ENCODE results near the gene PRKAG2. TPM values are rescaled to one million over a fixed set of nuclear protein-coding genes. Genes with fewer than 3 reads are reported as not detected.
A peak's percentile ranks its signal among the peaks of the same experiment; 100 is the strongest.

PRKAG2 gene
- total RNA-seq, 1 donor from 2014 or later: 55.4 TPM

DNA sequence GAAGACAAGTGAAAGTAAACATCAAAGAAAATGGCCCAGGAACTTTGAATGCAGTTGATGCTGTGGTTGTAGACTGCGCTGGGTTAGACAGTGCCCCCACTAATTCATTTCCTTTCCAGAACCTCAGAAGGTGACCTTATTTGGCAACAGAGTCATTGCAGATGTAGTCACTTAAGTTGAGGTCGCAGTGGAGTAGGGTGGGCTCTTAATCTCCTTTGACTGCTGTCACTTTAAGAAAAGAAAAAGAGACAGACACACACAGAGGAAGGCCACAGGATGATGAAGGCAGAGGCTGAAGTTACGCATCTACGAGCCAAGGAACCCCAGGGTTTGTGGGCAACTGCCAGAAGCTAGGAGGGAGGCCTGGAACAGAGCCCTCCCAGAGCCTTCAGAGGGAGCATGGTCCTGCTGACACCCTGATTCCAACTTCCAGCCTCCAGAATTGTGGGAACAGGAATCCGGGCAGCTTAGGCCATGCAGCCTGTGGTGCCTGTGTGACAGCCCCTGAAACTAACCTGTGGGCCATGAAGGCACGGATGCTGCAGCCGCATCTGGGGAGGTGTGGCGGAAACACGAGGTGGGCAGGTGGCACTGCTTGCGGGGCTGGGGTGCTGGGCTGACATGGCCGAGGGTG is 107.6 kb downstream of the PRKAG2 start:
- DNase-seq (ENCODE audit: low spot score): no peak

DNA sequence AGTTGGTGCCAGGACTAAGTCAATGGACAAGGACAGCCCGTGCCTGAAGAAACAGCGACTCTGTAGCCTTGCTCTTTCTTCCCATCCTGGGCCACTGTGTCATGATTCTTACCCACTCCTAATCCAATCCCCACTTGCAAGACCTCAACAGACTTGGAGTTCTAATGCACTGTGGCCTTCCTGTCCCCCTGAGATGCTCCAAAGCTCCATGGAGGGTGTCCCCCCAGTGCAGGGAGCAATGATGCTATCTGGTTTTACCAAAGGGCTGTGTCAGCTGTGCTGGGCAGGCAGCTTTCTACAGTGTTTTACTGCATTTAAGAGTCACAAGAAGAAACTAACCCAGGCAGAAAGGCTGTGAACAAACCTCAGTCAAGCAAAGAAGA is 108.1 kb downstream of the PRKAG2 start:
- no peak for DNase-seq (ENCODE audit: low spot score)

DNA sequence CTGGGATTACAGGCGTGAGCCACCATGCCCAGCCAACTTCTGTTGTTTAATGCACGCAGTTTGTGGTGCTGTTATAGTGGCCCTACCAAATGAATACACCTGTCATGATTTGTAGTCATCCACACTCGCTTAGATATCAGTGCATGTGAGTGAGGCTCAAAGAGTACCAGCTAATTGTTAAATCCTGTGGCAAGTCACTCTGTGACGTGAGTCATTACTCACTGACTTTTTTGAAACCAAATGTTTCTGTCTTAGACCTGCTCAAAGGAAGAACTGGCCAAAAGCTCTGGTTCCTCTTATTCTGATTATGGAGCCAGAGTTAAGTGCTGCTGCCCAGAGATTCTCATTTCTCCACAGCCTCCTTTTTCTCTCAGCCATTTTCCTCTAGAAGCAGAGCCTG is 109.4 kb downstream of the PRKAG2 start:
- DNase-seq (ENCODE audit: low spot score): no peak

DNA sequence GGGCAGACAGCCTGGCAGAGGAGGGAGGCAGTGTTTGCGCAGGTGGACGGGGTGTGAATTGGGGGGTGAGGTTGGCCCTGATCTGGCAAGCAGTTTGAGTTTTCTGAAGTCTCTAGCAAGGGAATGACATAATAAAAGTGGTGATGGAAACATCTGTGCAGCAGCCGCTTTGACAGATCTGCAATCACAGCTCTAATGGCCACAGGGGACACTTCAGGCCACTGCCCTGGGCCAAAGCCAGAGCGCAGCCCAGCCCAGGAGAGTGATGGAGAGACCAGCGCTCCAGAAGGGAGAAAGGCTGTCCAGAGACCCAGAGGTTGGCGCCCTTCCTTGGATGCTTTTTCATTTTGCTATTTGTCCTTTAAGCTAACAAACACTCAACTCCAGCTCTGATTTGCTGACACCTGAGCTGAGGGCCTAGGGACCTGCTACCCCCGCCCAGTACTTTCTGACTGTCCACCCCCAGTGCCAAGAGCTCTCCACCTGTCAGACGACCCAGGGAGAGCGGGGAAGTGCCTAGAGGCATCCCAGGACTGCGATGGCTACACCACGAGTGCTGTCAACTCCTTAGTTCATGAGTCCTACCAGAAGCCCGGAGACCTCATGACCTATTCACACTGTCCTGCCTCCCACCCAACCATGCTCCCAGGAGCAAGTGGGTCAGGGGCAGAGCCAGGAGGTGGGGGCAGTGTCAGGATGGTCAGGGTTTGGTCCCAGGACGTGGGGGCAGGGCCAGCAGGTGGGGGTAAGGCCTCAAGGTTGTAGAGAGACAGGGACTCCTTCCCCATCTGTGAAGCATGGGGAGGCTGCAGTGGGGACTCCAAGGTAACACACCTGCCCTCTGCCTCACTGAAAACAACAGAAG is 112.6 kb downstream of the PRKAG2 start:
- no peak for DNase-seq (ENCODE audit: low spot score)

DNA sequence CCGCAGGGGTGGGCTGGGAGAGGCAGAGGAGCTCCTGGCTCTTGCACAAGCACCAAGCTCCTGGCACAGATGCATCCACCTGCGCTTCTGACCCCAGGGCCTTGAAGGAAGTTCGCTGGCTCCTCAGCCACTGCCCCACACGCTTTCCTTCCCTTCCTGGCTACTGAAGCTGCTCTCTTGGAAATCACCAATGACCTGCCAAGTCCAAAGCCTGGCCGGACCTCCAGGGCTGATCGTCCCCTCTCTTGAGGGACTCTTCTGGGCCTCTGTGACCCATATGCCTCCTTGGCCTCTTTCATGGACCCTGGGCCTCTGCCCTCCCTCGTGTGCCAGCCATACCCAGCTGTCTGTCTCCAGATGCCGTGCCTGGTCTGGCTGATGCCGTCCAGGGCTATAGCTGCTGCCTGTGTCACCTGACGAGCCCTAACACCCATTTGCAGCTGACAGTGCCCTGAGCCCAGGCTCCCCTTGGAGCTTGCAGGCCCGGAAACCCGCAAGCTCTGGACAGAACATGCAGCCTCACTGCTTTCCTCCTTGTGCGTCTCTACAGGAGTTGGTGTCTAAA is 113.4 kb downstream of the PRKAG2 start:
- DNase-seq (ENCODE audit: low spot score): no peak

DNA sequence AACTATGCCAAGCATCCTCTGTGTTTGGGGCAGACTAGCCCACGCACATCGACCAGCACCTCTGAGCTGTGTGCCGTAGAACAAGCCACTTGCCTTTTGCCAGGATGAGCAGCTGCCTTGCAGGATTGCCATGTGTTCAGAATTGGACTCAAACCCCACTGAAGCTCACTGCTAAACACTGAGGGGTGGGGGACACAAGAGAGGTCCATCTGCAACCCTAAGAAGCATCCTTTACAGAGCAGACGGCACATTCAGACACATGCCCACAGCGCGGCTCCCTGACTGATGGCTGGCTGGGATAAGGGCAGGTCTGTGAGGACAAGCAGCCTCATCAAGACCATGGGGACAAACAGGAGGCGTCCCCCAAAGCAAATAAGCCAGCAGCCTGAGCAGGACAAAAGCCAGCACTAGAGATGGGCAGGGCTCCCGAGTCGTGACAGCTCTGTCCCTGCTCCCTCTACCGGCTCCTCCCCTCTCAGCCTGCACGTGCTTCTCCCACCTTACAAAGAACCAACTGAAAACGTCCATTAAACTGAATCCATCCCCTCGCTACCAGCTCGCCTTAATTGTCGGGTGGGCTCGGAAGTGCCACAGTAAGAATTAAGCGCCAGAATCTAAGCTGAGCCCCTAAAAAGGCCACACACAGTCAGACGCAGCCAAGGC is 114.2 kb downstream of the PRKAG2 start:
- no peak for DNase-seq (ENCODE audit: low spot score)

DNA sequence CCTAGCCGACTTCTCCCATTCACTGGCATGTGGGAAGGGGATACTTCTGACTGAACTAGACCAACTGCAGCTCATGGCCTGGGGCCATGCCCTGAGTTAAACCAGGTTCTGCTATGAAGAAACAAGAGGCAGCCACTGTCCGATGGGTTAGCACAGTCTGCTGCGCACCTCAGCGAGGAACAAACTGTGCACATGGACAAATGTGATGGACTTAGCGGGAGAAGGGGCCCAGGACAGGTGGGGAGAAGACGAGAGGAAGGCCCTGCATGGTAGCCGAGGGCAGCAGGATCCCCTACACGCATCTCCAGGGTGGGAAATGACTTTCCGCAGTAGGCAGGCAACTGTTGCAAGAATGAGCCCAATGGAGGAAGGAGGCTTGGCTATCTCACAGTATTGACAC is 115.0 kb downstream of the PRKAG2 start:
- no peak for DNase-seq (ENCODE audit: low spot score)

DNA sequence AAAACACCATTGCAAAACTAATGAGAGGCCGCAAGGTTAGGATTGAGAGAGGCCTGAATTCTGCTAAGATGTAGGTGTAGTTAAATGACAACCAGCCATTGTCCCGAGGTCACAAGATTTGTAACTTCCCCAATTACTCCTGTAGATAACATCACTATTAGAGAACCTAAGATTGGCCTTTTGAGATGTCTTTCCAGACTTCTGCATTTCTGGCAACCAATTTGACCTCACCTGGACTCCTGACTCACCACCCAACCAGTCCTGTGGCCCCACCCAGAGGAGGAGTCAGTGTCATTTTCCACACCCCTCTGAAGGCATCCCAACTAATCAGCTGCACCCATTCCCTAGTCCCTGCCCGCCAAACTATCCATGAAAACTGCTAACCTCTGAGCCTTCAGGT is 115.7 kb downstream of the PRKAG2 start:
- no peak for DNase-seq (ENCODE audit: low spot score)

DNA sequence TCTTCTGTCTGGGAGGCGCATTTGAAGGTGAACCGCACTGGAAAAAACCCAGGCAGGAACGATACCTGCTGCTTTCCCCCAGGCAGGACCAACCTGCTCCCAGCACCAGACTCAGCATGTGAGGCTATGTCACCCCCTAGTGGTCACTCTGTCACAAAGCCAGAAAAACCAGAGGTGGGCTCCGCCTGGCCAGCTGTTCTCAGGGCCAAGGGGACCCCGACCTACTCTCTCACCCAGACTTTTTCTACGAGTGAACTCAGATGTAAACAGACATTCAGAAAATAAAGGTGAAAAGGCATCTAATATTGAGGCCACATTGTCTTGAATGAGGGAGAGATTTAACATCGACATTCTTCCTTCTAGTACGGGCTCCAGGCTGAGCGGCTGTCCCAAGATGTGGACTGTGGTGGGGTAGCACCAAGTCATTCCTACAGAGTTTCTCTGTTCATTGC is 117.3 kb downstream of the PRKAG2 start:
- peak; percentile 75 for DNase-seq (ENCODE audit: low spot score)

DNA sequence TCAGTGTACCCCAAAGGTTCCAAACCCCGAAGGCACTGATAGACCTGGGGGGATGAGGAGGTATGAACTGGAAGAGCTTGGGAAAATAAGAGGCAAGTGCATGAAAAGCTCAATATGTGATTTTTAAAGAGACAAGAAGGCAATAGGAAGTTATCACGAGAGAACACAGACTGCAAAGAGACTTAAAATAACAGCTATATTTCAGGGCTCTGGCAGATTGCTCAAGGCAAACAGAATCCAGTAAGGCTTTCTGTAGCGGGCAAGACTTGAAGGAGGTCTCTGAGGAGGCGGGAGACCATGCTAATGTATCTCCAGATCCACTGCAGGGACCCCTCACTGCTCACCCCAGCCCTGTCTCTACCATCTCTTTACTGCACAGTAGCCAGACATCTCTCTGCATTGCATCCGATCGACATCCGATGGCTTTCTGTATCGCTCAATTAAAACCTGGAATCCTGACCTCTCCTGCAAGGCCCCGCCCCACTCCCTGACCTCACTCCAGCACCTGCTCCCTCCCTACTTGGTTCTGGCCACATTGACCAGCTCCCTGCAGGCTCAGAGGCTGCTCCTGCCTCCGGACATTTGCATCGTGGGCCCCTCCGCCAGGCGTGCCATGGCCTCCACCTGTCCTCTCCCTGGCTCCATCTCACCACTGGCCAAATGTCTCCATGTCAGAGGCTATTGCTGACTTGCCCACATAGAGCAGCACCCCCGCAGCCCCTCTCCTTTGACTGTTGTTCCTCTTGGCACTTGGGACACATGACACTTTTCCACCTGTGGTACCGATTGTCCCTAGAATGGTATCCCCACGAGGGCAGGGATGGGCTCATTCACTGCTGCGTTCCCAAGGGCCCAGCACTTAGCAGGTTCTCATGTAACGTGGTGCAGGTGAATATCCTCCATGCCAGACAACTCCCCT is 118.0 kb downstream of the PRKAG2 start:
- DNase-seq (ENCODE audit: low spot score): no peak

DNA sequence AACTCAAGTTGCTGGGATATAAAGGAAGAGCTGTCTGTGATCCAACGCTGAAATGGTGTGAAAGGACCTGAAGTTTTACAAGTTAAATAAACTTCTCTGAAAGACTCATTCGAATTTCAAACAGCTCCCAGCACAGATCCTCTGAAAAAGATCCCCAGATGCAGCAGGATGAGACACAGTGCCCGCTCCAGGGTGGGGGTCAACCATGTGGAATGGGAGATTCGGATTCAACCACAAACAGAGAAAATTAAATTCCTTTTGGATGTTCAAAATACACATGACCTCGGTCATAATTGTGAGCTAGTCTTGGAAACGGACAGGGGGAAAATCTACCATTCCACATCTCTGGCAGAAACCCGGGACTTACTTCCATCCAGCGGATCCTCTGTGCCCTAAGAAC is 119.6 kb downstream of the PRKAG2 start:
- DNase-seq (ENCODE audit: low spot score): no peak

DNA sequence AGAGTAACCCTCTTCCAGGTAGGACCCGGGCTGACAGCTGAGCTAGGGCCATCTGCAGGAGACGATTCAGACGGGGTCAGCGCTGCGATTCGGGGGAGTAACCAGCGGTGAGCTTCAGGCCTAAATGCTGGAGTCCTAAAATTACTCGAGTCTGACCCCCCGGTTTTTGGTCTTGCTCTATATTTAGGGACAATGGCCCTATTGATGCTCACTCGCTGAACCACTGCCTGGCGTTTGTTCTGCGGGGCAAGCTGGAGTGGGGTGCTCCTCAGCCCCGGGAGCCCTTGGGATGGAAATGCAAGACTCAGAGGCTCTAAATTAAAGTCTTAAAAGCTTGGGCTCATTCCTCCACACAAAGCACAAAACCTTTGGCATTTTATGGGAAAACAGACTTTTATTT is 120.0 kb downstream of the PRKAG2 start:
- no peak for DNase-seq (ENCODE audit: low spot score)

DNA sequence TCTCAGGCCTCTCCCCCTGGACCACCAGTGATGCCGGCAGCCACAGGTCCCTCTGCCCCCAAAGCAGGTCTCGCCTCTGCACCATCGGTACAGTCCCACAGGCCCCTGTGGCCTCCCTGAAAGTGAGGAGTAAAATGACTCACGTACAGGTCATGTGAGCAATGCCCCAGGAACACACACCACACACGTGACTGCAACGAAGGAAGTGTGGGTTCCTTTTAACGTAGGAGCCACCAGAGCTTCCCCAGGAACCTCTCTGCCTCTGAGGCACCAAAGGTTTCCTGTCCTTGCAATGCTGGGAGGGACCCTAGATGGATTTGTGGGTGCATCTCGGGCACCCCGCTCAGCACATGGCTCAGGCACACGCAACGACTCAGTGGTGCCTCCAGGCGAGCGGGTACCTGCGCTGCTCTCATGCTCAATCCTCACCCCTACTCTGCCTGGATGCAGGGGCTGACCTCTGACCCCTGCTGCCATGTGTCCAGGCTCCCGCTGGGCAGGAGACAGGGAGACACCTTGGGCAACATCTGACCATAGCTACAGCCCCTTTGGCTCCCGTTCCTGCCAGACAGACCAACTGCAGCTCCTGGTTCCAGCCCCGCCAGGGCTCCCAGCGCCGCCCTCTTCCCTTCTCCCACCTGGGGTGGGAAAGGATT is 120.7 kb downstream of the PRKAG2 start:
- DNase-seq (ENCODE audit: low spot score): no peak

DNA sequence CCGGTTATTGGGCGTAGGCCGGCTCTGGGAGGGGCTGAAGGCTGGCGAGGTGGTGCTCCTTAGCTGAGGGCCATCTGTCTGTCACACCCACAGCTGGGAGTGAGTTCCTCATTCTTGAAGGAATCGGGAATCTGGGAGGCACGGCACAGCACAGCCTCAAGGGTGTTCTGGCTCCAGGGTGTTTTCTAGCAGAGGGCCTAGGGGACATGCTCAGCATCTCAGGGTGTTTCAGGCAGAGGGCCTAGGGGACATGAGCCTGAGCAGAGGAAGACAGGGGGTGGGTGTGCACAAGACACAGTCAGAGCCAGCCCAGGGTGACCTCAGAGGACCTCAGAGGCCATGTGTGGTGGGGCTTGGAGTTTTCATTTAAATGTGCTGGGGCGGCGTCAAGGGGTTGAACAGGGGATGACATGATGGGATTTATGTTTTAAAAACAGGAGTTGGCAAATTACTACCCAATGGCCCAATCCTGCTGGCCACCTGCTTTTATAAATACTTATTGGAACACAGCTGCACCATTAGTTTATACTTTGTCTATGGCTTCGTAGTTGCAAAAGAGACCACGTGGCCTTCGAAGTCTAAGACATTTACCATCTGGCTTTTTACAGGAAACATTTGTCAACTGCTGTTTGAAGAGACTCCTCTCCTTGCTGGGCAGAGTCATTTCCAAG is 121.6 kb downstream of the PRKAG2 start:
- no peak for DNase-seq (ENCODE audit: low spot score)

DNA sequence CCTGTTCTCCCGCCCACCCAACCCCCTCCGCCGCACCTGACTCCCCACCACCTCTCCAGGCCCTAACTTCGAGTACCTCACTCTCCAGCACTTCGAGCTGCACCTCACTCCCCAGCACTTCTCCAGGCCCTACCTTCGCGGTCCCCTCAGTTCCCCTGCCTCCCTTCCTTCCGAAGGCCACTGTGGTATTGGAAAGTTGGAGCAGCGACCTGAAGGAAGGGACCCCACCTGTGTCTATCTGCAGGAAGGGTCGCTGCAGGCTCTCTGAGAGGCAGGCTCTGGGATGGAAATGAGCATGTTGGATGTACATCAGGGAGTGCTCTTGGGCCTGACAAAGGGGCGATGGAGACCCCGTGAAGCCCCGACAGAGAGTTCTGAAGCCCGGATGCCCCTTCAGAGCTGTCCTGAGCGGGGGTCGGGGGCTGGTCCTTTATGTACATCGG is 122.2 kb downstream of the PRKAG2 start:
- DNase-seq (ENCODE audit: low spot score): no peak

DNA sequence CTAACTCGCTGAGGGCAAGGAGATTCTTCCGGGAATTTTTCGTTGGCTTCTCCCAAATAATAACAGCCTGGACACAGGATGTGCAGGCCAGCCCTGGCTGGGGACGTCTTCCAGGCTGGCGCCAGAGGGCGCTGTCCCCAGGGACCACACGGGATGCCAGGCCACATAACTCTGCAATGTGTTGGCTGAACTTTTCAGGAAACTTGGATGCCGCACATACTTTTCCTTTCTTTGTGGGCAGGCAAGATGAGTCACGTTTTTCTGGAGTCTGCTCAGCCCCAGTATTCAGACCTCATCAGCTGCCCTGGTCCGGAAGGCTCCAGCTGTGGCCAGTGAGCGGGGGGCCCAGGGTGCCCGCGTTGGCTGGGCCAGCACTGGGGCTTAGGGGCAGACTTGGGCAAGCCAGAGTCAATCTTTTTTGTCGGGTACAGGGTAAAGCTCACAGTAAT is 122.7 kb downstream of the PRKAG2 start:
- peak; percentile 87 for DNase-seq (ENCODE audit: low spot score)

DNA sequence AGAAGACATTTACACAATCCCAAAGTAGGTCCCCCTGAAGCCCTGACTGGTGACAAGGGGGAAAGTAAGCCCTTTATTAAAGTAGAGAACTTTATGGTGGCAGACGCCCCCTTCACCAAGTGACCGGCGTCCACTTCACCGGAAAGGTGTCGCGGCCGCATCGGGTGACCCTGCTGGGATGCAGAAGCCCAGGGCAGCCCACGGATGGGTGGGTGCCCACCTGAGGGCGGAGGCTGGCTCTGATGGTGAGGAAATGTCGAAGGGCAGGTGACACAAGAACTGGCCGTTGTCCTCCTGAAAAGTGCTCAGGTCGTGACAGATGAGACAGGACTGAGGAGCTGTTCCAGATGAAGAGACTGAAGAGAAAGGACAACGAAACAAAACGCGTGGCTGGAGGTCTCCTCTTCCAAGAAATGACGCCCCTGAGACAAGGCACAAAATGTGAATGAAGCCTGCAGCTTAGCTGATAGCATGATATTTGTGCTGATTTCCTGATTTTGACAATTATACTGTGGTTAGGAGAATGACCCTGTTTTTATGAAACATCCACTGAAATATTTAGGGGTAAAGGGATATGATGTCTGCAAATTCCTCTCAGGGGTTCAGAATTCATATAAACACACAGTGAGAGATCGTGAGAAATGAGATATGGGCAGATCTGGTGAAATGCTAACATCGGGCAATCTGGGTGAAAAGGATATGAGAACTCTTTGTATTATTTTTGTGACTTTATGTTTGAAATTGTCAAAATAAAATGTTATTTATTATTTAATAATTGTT is 123.9 kb downstream of the PRKAG2 start:
- DNase-seq (ENCODE audit: low spot score): no peak

DNA sequence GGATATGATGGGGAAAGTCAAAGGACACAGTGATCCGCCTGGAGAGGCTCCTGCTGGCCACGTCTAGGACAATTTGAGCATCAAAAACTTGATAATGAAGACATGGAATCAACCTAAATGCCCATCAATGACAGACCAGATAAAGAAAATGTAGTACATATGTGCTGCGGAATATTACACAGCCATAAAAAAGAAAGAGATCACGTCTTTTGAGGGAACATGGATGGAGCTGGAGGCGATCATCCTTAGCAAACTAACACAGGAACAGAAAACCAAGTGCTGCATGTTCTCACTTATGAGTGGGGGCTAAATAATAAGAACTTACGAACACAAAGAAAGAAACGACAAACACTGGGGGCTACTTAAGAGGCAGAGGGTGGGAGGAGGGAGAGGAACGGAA is 124.9 kb downstream of the PRKAG2 start:
- no peak for DNase-seq (ENCODE audit: low spot score)

DNA sequence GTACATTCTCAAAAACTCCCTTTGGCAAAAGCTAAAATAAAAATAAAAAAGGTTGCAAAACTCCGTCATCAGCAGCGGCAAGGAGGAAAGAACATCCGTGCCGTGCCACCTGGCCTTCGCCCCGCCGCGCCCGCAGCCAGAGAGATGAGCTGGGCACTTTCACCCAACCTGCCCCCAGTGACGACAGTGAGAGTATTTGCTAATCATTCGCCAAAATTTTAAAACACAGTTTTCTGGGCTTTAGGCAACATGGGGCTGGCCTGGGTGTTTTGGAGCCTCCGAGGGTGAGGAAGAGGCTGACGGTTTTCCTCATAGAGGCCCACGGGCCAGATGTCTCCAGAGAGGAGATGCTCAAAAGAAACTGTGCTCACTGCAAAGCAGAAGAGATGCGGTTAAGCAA is 128.2 kb downstream of the PRKAG2 start:
- DNase-seq (ENCODE audit: low spot score): no peak

All from ureter (tissue), 1 donor.